ENCODE data around the gene PHEX.

Gene PHEX

DNA sequence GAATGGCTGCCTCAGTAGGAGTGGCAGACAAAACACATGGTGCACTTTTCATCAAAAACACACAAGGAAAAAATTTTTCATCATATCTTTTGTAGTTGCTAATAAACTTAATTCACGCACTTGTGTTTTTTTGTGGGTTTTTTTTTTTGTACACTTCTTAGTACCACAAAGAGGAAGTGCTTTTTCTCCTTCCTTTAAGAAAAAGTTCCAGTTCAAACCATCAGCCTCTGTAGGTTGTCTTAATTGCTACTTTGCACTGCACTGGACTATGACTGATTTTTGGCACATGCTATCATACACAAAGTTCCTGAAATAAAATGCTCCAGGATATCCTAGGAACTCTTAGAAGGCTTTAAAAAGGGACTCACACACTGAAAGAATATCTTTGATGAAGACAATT lies at the start of gene PHEX:
Gene PHEX, plus strand, starts transcription at position 242 of the 400 bp plus-strand sequence. CDS start 681 bp downstream, outside the sequence.
- TF ChIP-seq ZFX (IDR thresholded peaks at IDR 0.05; ENCODE audit: borderline replicate concordance) (no peak), CTCF (IDR thresholded peaks at IDR 0.05) (no peak)
- H3K27ac ChIP-seq, result no peak within 1 kb of the TSS

GRCh38 chrX:21985332-21985777 lies 46.8 kb upstream of the PHEX start:
- peak overlapping the region; percentile 48 for H3K27ac ChIP-seq
- no peak for TF ChIP-seq ZFX (IDR thresholded peaks at IDR 0.05; ENCODE audit: borderline replicate concordance)
- TF ChIP-seq CTCF (IDR thresholded peaks at IDR 0.05), result peak; percentile 82

GRCh38 chrX:21986596-21986995 lies 45.5 kb upstream of the PHEX start:
- H3K27ac ChIP-seq, result peak overlapping the region; percentile 48

DNA sequence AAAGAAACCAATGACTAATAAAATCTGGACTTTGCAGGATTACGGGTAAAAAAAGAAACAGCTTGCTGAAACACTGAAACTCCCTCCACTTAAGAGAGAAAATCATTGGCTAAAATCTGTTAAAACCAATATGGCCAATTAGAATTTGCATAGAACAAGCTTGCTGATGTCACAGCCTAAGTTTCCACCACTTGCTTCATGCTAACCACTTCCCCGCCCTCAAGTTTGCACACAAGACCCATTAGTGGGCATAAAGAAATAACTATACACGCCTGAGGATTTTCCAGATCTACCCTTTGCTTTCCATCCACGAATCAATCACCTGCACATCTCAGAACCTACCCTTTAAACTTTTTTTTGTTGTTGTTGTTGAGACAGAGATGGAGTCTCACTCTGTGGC lies 42.7 kb upstream of the PHEX start:
- TF ChIP-seq CTCF (IDR thresholded peaks at IDR 0.05) (no peak), ZFX (IDR thresholded peaks at IDR 0.05; ENCODE audit: borderline replicate concordance) (no peak)
- H3K27ac ChIP-seq, result no peak overlapping the region

More at GRCh38 chrX:21986596-21986995, 45.5 kb upstream of the PHEX start:
- TF ChIP-seq ZFX (IDR thresholded peaks at IDR 0.05; ENCODE audit: borderline replicate concordance), result no peak
- no peak for TF ChIP-seq CTCF (IDR thresholded peaks at IDR 0.05)

GRCh38 chrX:21990832-21991231 lies 41.3 kb upstream of the PHEX start:
- no peak overlapping the region for H3K27ac ChIP-seq
- TF ChIP-seq CTCF (IDR thresholded peaks at IDR 0.05), result no peak
- no peak for TF ChIP-seq ZFX (IDR thresholded peaks at IDR 0.05; ENCODE audit: borderline replicate concordance)

GRCh38 chrX:21991504-21991903 lies 40.6 kb upstream of the PHEX start:
- no peak overlapping the region for H3K27ac ChIP-seq

GRCh38 chrX:21993265-21993664 lies 38.9 kb upstream of the PHEX start:
- H3K27ac ChIP-seq, result no peak overlapping the region
- TF ChIP-seq ZFX (IDR thresholded peaks at IDR 0.05; ENCODE audit: borderline replicate concordance) (no peak), CTCF (IDR thresholded peaks at IDR 0.05) (no peak)

More at GRCh38 chrX:21991504-21991903, 40.6 kb upstream of the PHEX start:
- TF ChIP-seq CTCF (IDR thresholded peaks at IDR 0.05) (no peak), ZFX (IDR thresholded peaks at IDR 0.05; ENCODE audit: borderline replicate concordance) (no peak)
